Activated CD8-positive, alpha-beta memory T cell treated with anti-CD3 and anti-CD28 coated beads for 36 hours (primary cell): ENCODE measurements around the gene EXOC6. TPM values are rescaled to one million over a fixed set of nuclear protein-coding genes. Genes with fewer than 3 reads are reported as not detected.

ENCODE experiments used
- total RNA-seq, 2 experiments: library from RNA; stranded (reverse); gene quantifications; one replicate each; pipeline ENCODE4 v1.2.3, GENCODE V29; 2021

EXOC6 gene
- total RNA-seq, 2 experiments from 2014 or later = 11.6 to 12.4 TPM

Other genes with a start within 250 kb of the EXOC6 start
- gene HHEX, start 158.6 kb upstream of the EXOC6 start, total RNA-seq = under 1 TPM; 0.10 to 0.19 TPM
- under 1 TPM; 0.04 to 0.06 TPM for gene CYP26C1, start 212.3 kb downstream of the EXOC6 start, total RNA-seq
- gene CYP26A1, start 225.4 kb downstream of the EXOC6 start, total RNA-seq = not detected